GM21423 (cell line): ENCODE results near the gene CABCOCO1.

ENCODE experiments used
- ATAC-seq: cut with Tn5 transposase; IDR thresholded peaks from one replicate; pipeline ENCODE4 v1.9.1; 2021; ENCODE audit warnings: mild to moderate bottlenecking, moderate library complexity; ENCODE audit not compliant: unreplicated experiment

CABCOCO1 gene

GRCh38 chr10:61779950-61780659, 117.4 kb downstream of the CABCOCO1 start:
- no peak for ATAC-seq

GRCh38 chr10:61780732-61781131, 118.0 kb downstream of the CABCOCO1 start:
- ATAC-seq: no peak

GRCh38 chr10:61781969-61782403, 119.3 kb downstream of the CABCOCO1 start:
- ATAC-seq: no peak

GRCh38 chr10:61784354-61785133, 121.8 kb downstream of the CABCOCO1 start:
- ATAC-seq: no peak

GRCh38 chr10:61785473-61786105, 122.9 kb downstream of the CABCOCO1 start:
- no peak for ATAC-seq

GRCh38 chr10:61786728-61787127, 124.0 kb downstream of the CABCOCO1 start:
- peak; percentile 99 for ATAC-seq

GRCh38 chr10:61787170-61787569, 124.4 kb downstream of the CABCOCO1 start:
- no peak for ATAC-seq

GRCh38 chr10:61789031-61789430, 126.3 kb downstream of the CABCOCO1 start:
- no peak for ATAC-seq

- no peak for ATAC-seq
Observed at GRCh38 chr10:61791216-61791615, 128.5 kb downstream of the CABCOCO1 start.

GRCh38 chr10:61792097-61792716, 129.5 kb downstream of the CABCOCO1 start:
- no peak for ATAC-seq

DNA sequence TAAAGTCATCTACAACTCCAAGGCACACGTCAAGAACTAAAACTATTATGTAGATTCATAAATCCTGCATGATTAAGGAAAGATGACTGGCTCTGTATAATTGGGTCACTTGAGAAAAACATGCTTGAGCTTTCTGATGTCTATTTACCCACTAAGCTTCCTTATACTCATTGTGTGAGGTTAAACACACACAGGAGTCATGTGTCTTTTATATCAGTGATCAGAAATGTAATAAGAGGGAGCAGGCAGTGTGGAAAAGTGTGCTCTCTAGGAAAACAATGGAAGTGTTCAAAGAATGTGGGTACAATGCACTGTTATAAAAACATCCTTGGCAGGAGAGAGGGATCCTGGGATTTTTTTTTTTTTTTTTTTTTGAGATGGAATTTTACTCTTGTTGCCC, 130.2 kb downstream of the CABCOCO1 start:
- no peak for ATAC-seq

- ATAC-seq: no peak
Observed at GRCh38 chr10:61793760-61794703, 131.3 kb downstream of the CABCOCO1 start.

DNA sequence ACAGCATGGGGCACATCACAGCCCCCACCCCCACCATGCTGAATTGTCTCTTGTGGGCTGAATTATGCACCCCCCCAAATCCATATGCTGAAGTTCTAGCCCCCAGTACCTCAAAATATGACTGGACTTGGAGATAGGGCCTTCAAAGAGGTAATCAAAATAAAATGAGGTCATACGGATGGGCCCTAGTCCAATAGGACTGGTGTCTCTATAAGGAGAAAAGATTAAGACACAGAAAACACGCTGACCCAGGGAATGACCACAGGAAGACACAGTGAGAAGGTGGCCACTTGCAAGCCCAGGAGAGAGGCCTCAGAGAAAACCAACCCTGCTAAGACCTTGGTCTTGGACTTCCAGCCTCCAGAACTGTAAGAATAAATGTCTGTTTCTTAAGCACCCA, 132.4 kb downstream of the CABCOCO1 start:
- ATAC-seq: no peak

DNA sequence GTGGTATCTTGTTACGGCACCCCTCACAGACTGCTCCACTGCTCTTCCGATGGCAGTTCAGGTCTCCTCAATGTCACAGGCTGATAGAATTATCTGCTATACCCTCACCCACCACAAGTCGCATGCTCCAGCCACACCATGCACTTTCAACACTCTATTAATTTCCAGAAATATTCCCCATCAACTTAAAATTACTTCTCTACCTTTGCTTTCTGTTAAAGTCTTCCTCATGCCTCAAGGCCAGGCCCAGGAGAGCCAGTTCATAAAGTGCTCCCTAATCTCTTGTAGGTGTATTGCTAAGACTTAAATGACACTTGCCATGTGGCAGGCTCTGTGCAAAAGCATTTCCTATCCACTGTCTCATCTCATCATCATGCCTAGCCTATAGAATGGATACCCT, 132.8 kb downstream of the CABCOCO1 start:
- no peak for ATAC-seq

- no peak for ATAC-seq
Observed at GRCh38 chr10:61796785-61797184, 134.1 kb downstream of the CABCOCO1 start.

- no peak for ATAC-seq
Observed at GRCh38 chr10:61797304-61798153, 134.8 kb downstream of the CABCOCO1 start.

DNA sequence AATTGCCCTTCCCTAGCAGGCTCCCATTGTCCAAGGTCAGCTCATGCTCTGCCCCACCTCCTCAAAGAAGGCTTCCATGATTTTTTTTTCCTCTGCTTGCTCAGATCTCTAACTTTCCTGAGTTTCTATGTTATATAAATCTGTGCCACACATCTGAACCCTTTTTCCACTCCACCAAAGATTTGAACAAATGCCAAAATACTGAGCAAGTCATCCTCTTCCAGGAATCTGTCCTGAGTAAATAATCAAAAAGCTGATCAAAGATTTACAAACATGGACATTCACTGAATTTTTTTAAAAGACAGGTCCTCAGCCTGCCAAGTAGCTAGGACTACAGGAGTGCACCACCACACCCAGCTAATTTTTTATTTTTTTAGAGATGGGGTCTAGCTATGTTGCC, 136.0 kb downstream of the CABCOCO1 start:
- no peak for ATAC-seq

GRCh38 chr10:61801484-61801883, 138.8 kb downstream of the CABCOCO1 start:
- ATAC-seq: no peak

DNA sequence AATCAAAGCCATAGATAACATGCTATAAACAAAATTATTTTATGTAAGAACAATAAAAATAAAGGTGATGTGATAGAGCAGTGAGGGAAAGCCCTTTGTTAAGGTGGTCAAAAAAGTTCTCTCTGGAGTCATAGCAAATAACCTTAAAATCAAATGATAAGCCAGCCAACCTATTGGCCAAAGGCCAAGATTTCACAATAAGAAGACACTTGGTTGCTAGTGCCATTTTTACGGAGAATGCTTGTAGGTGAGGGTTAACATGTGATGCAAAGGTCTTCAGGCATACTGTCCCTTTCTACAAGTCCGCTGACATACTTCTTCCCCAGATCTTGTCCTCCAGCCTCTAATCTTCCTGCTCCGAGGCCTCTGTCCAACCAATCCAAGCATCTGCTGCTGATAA, 140.5 kb downstream of the CABCOCO1 start:
- ATAC-seq: no peak
